PC-9 (cell line): ENCODE data around the gene ZNF264.

Experiments
- EZH2 ChIP-seq: fragments of 200-600 bp; sonication (generic); IDR thresholded peaks from 2 replicates; pipeline ENCODE4 v1.8.0; 2017; ENCODE audit warnings: antibody characterized with exemption, low read depth
- TF ChIP-seq, protein P1 (sequence below): fragments of 200-600 bp; sonication (generic); conservative IDR thresholded peaks from 2 replicates; pipeline ENCODE4 v1.6.1; 2017; ENCODE audit warnings: mixed run types, antibody characterized with exemption, mild to moderate bottlenecking, moderate library complexity

DNA sequence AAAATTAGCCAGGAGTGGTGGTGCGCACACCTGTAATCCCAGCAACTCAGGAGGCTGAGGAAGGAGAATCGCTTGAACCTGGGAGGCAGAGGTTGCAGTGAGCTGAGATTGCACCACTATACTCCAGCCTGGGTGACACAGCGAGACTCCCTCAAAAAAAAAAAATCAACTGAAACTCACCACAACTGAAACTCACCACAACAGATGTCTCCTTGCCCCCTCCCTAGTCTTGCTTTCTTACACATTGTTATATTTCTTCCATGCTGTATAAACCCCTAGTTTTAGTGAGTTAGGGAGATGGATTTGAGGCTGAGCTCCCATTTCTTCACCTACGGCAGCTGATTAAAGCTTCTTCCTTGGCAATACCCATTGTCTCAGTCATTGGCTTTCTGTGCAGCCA lies 49.6 kb upstream of the ZNF264 start:
- TF ChIP-seq, protein P1, sequence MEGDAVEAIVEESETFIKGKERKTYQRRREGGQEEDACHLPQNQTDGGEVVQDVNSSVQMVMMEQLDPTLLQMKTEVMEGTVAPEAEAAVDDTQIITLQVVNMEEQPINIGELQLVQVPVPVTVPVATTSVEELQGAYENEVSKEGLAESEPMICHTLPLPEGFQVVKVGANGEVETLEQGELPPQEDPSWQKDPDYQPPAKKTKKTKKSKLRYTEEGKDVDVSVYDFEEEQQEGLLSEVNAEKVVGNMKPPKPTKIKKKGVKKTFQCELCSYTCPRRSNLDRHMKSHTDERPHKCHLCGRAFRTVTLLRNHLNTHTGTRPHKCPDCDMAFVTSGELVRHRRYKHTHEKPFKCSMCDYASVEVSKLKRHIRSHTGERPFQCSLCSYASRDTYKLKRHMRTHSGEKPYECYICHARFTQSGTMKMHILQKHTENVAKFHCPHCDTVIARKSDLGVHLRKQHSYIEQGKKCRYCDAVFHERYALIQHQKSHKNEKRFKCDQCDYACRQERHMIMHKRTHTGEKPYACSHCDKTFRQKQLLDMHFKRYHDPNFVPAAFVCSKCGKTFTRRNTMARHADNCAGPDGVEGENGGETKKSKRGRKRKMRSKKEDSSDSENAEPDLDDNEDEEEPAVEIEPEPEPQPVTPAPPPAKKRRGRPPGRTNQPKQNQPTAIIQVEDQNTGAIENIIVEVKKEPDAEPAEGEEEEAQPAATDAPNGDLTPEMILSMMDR: no peak
- no peak for TF ChIP-seq EZH2
